ENCODE results near the gene KNDC1.

DNA sequence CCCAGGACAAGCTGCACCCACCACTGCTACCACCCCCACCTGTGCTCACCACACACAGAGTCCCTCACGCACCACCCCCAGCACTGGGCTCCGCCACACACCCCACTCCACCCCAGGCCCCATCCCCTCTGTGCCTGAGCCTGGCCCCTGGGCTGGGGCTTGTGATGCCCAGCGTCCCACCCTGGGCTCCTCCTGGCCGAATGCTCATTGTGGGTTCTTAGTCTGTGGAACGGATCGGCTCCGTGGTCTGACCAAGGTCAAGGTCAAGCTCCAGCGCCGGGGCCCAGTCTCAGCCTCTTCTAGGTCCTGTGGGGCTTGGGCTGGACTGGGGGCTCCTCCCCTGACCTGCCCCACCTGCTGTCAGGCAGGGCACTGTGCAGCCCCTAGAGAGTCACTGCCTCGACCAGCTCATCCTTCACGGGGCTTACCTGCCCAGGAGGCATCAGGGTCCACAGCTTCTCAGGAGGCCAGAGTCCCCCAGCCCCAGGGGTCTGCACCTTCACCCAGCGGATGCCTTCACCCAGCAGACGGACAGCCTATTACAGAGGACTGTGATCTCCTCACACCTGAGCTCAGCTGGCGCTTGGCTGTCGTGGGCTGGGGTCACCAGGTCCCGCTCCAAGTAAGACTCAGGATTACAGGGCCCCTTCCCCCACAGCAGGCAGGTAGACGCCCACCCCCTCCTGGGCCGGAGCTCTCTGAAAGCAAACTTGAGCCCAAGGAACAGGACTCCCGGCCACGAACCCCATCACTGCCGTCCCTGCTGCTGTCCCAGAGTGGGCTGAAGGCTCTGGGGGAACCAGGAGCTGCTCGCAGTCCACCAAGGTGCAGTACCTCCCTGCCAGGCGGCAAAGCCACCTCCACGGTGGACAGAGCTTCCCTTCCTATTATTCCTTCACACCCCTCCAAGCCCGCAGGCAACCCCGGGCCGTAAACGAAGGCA, 54.7 kb downstream of the KNDC1 start:
- TF ChIP-seq EZH2 (conservative IDR thresholded peaks at IDR 0.05; ENCODE audit: low read depth, low read length) (no peak), RXRB (CRISPR knock-in tag; IDR thresholded peaks at IDR 0.05; ENCODE audit: borderline replicate concordance) (no peak)

Measured in HepG2 (cell line).